HG03064 (cell line): ENCODE measurements around the gene NME9.

ENCODE experiments used
- ATAC-seq: cut with Tn5 transposase; IDR thresholded peaks from one replicate; pipeline ENCODE4 v1.9.1; 2021; ENCODE audit warnings: low read depth; ENCODE audit not compliant: unreplicated experiment

NME9 gene

GRCh38 chr3:138336454-138336999, 6.9 kb upstream of the NME9 start:
- no peak for ATAC-seq

DNA sequence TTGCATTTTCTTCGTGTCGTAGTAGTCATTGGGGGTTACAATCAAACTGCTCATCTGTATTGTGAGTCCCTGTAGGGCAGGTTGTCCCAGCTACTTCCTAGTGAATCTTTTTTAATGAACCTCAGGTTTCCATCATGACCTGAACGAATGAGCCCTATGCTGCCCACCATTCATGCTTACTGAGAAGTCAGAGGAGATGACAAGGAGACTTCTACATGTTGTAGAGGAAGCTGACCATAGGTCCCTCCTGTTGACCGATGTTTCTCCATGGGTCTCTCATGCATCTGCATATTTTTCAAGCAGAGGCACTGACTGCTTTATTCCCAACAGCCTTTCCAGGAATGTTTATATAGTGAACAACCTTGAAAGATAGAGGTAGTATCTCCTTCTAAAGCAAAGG, 5.0 kb upstream of the NME9 start:
- no peak for ATAC-seq

DNA sequence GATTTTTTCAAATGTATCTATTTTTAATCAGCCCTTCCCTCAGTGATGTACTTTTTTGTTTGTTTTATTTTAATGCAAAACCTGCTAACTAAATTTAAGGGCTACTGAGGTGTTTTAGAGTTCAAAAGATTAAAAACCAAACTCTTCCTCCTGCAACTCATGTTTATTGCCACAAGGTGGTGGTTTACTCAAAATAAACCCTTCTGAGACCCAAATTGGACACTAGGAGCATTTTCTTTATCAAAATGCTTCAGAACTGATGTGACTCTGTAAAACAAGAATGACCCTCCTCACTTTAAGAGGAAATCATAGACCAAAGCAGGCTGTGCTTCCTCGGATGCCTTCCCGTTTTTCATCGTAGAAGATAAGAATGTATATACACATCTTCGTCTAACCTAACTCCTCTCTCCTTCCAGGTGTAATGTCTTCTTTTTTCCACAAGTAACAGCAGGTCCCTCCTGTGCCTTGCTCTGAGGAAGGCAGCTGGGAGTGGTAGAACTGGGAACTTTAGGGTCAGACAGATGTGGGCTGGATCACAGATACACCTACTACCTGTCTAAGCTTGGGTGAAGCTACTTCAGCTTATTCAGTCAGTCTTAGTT, 2.9 kb upstream of the NME9 start:
- ATAC-seq: no peak

DNA sequence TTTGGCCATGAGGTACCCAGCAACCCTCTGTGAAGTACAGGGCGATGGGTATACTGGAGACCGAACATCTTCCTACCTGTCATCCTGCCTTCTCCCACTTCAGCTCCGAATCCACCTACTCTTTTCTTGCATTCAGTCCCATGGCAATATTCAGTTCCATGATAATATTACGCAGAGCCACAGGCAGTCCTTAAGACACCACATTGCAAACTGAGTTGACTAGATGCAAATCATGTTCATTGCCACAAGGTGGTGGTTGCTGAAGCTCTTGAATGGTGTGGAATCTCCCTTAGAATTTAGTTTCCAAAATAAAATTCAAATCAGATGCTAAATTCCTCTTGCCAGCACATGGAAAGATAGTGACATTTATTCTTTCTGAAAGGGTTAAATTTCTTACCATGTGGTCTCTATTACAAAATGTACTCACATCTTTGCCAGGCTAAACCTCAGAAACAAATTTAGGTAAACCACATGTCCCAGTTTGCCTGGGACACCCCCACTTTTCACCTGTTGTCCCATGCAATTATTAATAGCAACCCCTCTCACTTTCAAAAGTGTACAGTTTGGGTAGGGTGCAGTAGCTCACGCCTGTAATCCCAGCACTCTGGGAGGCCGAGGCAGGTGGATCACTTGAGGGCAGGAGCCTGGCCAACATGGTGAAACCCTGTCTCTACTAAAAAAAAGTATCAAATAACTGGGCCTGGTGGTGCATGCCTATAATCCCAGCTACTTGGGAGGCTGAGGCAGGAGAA, 1.7 kb upstream of the NME9 start:
- no peak for ATAC-seq

GRCh38 chr3:138329984-138330293, 288 bp upstream of the NME9 start:
- no peak for ATAC-seq

DNA sequence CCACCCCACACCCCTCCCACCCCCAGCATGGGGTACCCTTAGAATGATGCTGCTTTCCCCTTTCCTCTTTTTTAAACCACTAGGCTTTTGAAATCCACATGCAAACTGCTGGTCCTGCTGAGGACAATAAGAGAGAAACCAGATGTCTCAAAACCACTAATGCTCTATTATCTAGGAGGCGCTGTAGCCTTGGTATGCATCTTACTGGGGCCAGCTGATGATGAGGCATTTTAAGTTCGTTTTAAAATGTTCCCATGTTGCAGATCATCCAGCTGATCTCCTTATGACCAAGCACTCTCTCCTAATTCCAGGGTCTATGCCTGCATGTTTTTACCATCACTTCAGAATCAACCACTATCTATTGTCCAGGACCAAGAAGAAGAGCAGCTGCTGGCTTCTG, 1.3 kb downstream of the NME9 start:
- ATAC-seq: no peak

DNA sequence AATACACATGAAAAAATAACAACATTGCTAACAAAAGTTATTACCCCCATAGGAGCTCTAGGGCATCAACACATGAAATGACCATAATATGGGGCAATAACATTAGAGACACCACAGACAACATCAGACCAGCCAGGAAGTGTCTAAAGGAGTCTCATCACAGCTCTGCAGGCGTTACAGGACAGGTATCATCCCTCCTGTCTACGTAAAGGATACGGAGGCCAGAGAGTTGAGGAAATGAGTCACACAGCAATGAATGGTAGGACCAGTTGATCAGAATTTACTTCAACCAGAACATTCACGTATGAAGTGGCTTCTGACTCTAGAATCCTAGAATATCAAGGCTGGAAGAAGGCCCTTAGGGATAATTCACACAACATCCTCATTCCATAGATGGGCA, 1.8 kb downstream of the NME9 start:
- no peak for ATAC-seq

GRCh38 chr3:138326866-138327595, 2.6 kb downstream of the NME9 start:
- ATAC-seq: no peak

GRCh38 chr3:138325990-138326389, 3.7 kb downstream of the NME9 start:
- ATAC-seq: no peak

DNA sequence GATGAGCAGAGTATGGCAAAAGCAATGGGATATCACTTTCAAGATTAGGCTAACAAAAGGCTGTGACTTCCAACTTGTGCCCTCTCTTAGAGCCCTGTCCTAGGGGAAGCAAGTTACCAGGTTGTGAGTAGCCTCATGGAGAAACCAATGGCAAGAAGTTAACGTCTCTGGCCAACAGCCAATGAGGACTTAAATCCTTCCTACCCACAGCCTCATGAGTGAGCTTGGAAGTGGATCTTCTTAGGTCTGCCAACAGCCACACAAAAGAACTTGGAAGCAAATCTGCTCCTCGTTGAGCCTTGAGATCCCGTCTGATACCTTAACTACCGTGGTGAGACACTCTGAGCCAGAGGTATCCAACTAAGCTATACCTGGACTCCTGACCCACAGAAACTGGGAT, 5.7 kb downstream of the NME9 start:
- ATAC-seq: no peak

DNA sequence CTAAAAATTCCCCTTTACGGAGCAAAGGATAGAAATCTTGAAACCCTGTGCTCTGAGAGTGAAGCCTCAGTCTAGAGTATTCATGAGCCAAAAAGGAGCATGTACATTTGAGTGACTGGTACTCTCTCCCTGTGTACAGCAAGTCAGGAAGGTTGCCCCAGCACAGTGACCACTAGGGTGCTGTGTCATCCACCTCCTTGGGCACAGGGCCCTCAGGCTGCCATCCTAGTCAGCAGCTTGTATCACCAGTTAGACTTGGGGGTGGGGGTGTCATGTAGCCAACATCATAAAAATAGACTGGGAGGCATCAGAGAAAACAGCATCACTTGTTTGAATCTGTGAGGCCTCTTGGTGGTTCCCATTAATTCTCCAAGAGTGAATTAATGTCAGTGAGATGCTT, 12.0 kb downstream of the NME9 start:
- no peak for ATAC-seq

GRCh38 chr3:138314751-138315150, 14.9 kb downstream of the NME9 start:
- ATAC-seq: no peak

GRCh38 chr3:138310494-138310893, 19.2 kb downstream of the NME9 start:
- ATAC-seq: no peak

DNA sequence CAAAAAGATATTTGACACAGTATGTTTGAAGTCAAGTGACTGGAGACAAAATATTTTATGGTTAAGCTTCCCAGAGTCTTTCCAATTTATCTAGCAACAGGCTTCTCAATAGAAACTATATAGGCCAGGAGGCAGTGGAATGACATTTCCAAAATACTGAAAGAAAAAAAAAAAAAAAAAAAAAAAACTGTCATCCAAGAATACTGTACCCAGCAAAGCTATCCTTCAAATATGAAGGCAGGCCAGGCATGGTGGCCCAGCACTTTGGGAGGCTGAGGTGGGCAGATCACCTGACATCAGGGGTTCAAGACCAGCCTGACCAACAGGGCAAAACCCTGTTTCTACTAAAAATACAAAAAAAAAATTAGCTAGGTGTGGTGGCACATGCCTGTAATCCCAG, 20.9 kb downstream of the NME9 start:
- ATAC-seq: no peak

GRCh38 chr3:138307899-138308298, 21.8 kb downstream of the NME9 start:
- no peak for ATAC-seq

- ATAC-seq: no peak
Observed at GRCh38 chr3:138303474-138303873, 26.2 kb downstream of the NME9 start.

DNA sequence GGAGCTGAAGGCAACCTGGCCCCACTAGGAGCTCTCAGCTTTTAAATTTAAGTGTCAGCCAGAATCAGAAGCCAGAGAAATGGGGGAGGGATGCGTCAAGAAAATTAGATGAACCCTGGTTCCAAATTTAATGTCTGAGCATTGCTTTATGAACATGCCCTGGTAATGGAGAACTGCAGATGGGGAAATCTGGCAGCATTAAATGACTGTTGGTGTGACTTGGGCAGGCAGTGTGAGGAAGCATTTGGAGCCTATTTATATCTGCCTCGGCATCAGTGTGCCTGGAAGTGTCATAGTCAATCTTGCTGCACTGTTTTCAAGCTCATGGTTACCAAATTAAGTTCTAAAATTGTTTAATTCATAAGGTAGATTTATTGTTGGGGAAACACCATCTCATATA, 29.0 kb downstream of the NME9 start:
- no peak for ATAC-seq

DNA sequence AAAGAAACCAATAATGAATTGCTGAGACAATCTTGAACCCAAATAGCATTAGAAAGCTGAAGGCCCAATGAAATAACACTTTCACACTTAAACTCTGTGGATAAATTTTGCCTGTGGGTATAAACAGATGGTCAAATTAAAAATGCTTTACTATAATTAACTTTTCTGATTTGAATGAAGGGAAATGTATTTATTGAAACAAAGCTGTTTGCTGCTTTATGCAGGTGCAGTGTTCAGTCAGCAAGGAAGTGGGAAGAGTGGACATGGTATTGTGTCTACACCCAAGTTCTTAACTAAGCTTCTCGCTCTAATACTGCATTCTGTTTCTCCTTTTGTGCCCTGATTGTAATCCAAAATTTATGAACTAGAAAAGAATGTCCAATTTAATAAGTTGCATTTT, 31.8 kb downstream of the NME9 start:
- ATAC-seq: no peak

- no peak for ATAC-seq
Observed at GRCh38 chr3:138297059-138297607, 32.5 kb downstream of the NME9 start.

DNA sequence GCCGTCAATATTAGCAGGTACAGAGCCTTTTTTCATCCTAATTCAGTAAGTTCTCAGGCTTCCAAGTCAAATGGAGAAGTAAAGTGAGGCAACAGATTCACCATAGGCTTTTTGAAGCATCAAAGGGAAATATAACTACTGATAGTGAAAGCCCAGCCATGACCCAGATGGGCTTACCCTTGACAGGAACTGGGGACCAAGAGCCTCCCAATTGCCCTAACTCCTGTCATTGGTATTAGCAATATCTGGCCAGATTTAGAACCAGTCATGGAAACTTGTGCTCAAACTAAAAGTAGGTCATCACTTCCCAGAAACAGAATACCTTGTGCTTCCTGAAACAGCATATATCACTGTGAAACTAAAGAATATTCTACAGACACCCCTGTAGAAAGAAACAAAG, 33.0 kb downstream of the NME9 start:
- no peak for ATAC-seq

- ATAC-seq: no peak
Observed at GRCh38 chr3:138289701-138290100, 40.0 kb downstream of the NME9 start.
